Uterus (tissue), 2 donors: ENCODE measurements around the gene MED31.

Experiments
- CTCF ChIP-seq, 4 experiments: fragments of 200-600 bp in 2 of 4; fragments of 450-650 bp in 2 of 4; sonication (generic) in 2 of 4; IDR thresholded peaks; one replicate each; pipeline ENCODE4 v1.5.1; 2016 to 2019; ENCODE audit warnings: antibody characterized with exemption in 4 of 4, mild to moderate bottlenecking in 2 of 4, moderate library complexity in 1 of 4
- POLR2A ChIP-seq, 2 donors: fragments of 450-650 bp; IDR thresholded peaks; one replicate each; pipeline ENCODE4 v1.6.1; 2016; ENCODE audit warnings: antibody characterized with exemption in 2 of 2, mild to moderate bottlenecking in 1 of 2, moderate library complexity in 1 of 2

GRCh38 chr17:6633263-6633662 lies 18.1 kb downstream of the MED31 start:
- TF ChIP-seq CTCF (IDR thresholded peaks at IDR 0.05) (no peak), POLR2A (IDR thresholded peaks at IDR 0.05) (no peak)
